GM23248 (cell line): ENCODE measurements around the gene PTPRO.

ENCODE experiments used
- EZH2 ChIP-seq: fragments of 200-600 bp; sonication (generic); IDR thresholded peaks from 2 replicates; pipeline ENCODE4 v1.6.1; 2018; ENCODE audit warnings: antibody characterized with exemption, mild to moderate bottlenecking; ENCODE audit not compliant: insufficient read depth, poor library complexity, severe bottlenecking
- EZH2phosphoT487 ChIP-seq: fragments of 200-600 bp; sonication (generic); IDR thresholded peaks from 2 replicates; pipeline ENCODE4 v1.6.1; 2018; ENCODE audit warnings: antibody characterized with exemption, moderate library complexity, mild to moderate bottlenecking, low read depth; ENCODE audit not compliant: insufficient read depth

GRCh38 chr12:15535352-15535781 is 213.1 kb downstream of the PTPRO start:
- TF ChIP-seq EZH2phosphoT487 (no peak), EZH2 (no peak)
